ENCODE measurements around the gene ACAP1. TPM values are rescaled to one million over a fixed set of nuclear protein-coding genes. Genes with fewer than 3 reads are reported as not detected.

Gene ACAP1
- total and polyA plus RNA-seq, 9 of the 15 experiments (the other 6 are each of a cell fraction or from before 2014, with no cell fraction given) = 0.15 to 8.5 (median 2.4) TPM

DNA sequence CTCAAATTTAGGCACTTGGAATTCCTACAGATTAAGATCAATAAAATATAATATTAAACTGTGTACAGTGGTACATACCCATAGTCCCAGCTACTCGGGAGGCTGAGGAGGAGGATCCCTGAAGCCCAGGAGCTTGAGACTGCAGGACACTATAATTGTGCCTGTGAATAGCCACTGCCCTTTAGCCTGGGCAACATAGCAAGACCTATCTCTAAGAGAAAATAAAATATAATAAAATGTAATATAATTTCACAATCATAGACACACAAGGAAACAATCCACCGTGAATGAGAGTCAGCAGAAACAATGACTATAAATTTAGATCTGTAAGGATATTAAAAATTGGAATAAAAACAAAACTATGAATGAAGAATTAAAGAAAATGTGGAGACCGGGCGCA lies 34.5 kb downstream of the ACAP1 start:
- in situ Hi-C loops (cut with MboI) (no loop called here), intact Hi-C loops (cut with micrococcal nuclease) (no loop called here)
- Histone ChIP-seq H3K27ac (ENCODE audit: extremely low read depth, low read depth, low read length) (no peak overlapping the region), H3K4me1 (replicated peaks in 1 of 2; ENCODE audit: control insufficient read depth in 2 of 2, insufficient read depth in 2 of 2, low read length in 2 of 2) (no peaks in the 10 kb centered on the region; a peak in 1 of 5 replicates), H3K36me3 (ENCODE audit: control insufficient read depth, insufficient read depth, low read length) (no peaks in the 10 kb centered on the region), H3K4me3 (no peak overlapping the region), H3K27me3 (ENCODE audit: control insufficient read depth in 2 of 2, insufficient read depth in 2 of 2, low read length in 2 of 2) (peaks cover 3 to 4% of the 10 kb centered on the region in 2 experiments; a peak in 1 of 5 replicates), H3K9ac (ENCODE audit: insufficient read depth in 1 of 2, low read depth in 2 of 2, low read length in 2 of 2) (no peak overlapping the region), H3K79me2 (ENCODE audit: control insufficient read depth, insufficient read depth, low read length) (no peaks in the 10 kb centered on the region), H3K9me3 (replicated peaks; ENCODE audit: control insufficient read depth, insufficient read depth, low read depth, low read length) (no peaks in the 10 kb centered on the region), H3K9me1 (ENCODE audit: control insufficient read depth, insufficient read depth, low read length) (no peaks in the 10 kb centered on the region), H4K20me1 (replicated peaks; ENCODE audit: control insufficient read depth, insufficient read depth, low read length) (no peaks in the 10 kb centered on the region), H3K4me2 (ENCODE audit: insufficient read depth, low read length) (no peak overlapping the region), H2AFZ (ENCODE audit: low read depth, low read length) (no peak overlapping the region)
- ChIA-PET POLR2A (interaction anchor here (0.7 kb wide), 1 partner anchor 13 kb away, joined by 3 read pairs; no protein-coding TSS in a partner anchor), CTCF (ENCODE audit: low intra/inter-chr PET ratio) (no interaction called here)
- no TSS peak for BruUV-seq (replicated peaks)
- FAIRE-seq = no peak
- 11% methylated on average over 4 of the region's 4 CpGs for WGBS (ENCODE audit: insufficient coverage, low coverage, missing lambda C conversion rate)
- DNase-seq (ENCODE audit: extremely low read depth in 1 of 4, low spot score in 3 of 4) = no peak
- no peak for ATAC-seq
- no peak for TF ChIP-seq CHD7 (IDR thresholded peaks at IDR 0.05; ENCODE audit: low read depth, low read length)
- TF ChIP-seq, protein P1, sequence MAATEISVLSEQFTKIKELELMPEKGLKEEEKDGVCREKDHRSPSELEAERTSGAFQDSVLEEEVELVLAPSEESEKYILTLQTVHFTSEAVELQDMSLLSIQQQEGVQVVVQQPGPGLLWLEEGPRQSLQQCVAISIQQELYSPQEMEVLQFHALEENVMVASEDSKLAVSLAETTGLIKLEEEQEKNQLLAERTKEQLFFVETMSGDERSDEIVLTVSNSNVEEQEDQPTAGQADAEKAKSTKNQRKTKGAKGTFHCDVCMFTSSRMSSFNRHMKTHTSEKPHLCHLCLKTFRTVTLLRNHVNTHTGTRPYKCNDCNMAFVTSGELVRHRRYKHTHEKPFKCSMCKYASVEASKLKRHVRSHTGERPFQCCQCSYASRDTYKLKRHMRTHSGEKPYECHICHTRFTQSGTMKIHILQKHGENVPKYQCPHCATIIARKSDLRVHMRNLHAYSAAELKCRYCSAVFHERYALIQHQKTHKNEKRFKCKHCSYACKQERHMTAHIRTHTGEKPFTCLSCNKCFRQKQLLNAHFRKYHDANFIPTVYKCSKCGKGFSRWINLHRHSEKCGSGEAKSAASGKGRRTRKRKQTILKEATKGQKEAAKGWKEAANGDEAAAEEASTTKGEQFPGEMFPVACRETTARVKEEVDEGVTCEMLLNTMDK (IDR thresholded peaks at IDR 0.05; ENCODE audit: borderline replicate concordance, insufficient read depth, low read depth, low read length, poor library complexity, severe bottlenecking) = no peak
- no peak for TF ChIP-seq ZC3H8 (IDR thresholded peaks at IDR 0.05)
- TF ChIP-seq PTTG1 (tag; IDR thresholded peaks at IDR 0.05; ENCODE audit: low read depth) = no peak
- TF ChIP-seq NFXL1 (CRISPR knock-in tag; IDR thresholded peaks at IDR 0.05) = no peak
- TF ChIP-seq HDAC3 (IDR thresholded peaks at IDR 0.05; ENCODE audit: borderline replicate concordance, partially characterized antibody) = no peak
- no peak for TF ChIP-seq SREBF2 (CRISPR knock-in tag; IDR thresholded peaks at IDR 0.05)
- TF ChIP-seq MIER1 (IDR thresholded peaks at IDR 0.05; ENCODE audit: low read depth) = no peak

Measured in K562 (cell line).